ENCODE results near the gene SLC9A5.

The SLC9A5 gene

GRCh38 chr16:67223992-67224391 is 24.8 kb upstream of the SLC9A5 start:
- no peak overlapping the region for H3K9ac ChIP-seq (ENCODE audit: low read length)
- H3K4me2 ChIP-seq (ENCODE audit: low read length): no peak overlapping the region
- no peak overlapping the region for H3K27ac ChIP-seq (ENCODE audit: low read length)
- no peaks in the 10 kb centered on the region for H3K27me3 ChIP-seq (ENCODE audit: low read depth, low read length)
- peaks cover 12% of the 10 kb centered on the region for H3K36me3 ChIP-seq (replicated peaks; ENCODE audit: low read depth, low read length)
- TF ChIP-seq EZH2phosphoT487 (IDR thresholded peaks at IDR 0.05; ENCODE audit: low read depth) (no peak), CTCF (IDR thresholded peaks at IDR 0.05; ENCODE audit: low read depth, low read length) (no peak)
- H3K79me2 ChIP-seq (ENCODE audit: low read length): peaks cover 21% of the 10 kb centered on the region
- H3K4me1 ChIP-seq (ENCODE audit: low read length): peaks cover 13% of the 10 kb centered on the region
- H3K4me3 ChIP-seq (ENCODE audit: low read length): no peak overlapping the region
- no peak overlapping the region for H2AFZ ChIP-seq (ENCODE audit: low read depth, low read length)
- no peaks in the 10 kb centered on the region for H4K20me1 ChIP-seq (ENCODE audit: insufficient read depth, low read length)
- no peaks in the 10 kb centered on the region for H3K9me3 ChIP-seq (ENCODE audit: insufficient read depth, low read length)

GRCh38 chr16:67226295-67226803 is 22.4 kb upstream of the SLC9A5 start:
- Histone ChIP-seq H3K9me3 (ENCODE audit: insufficient read depth, low read length) (no peaks in the 10 kb centered on the region), H3K36me3 (replicated peaks; ENCODE audit: low read depth, low read length) (peaks cover 31% of the 10 kb centered on the region), H3K4me3 (ENCODE audit: low read length) (peak overlapping the region; percentile 86), H3K27ac (ENCODE audit: low read length) (peak overlapping the region; percentile 54), H3K4me2 (ENCODE audit: low read length) (peak overlapping the region; percentile 83), H3K9ac (ENCODE audit: low read length) (peak overlapping the region; percentile 88), H2AFZ (ENCODE audit: low read depth, low read length) (peak overlapping the region; percentile 69; the same call in 1 of the 2 replicates), H3K79me2 (ENCODE audit: low read length) (peaks cover 21% of the 10 kb centered on the region), H3K27me3 (ENCODE audit: low read depth, low read length) (no peaks in the 10 kb centered on the region), H4K20me1 (ENCODE audit: insufficient read depth, low read length) (no peaks in the 10 kb centered on the region), H3K4me1 (ENCODE audit: low read length) (peaks cover 13% of the 10 kb centered on the region)
- no peak for TF ChIP-seq EZH2phosphoT487 (IDR thresholded peaks at IDR 0.05; ENCODE audit: low read depth)
- no peak for TF ChIP-seq CTCF (IDR thresholded peaks at IDR 0.05; ENCODE audit: low read depth, low read length)

- peaks cover 37% of the 10 kb centered on the region for H3K36me3 ChIP-seq (replicated peaks; ENCODE audit: low read depth, low read length)
- peak within 1 kb of the TSS; percentile 83 for H3K4me2 ChIP-seq (ENCODE audit: low read length)
- peak within 1 kb of the TSS; percentile 88 for H3K9ac ChIP-seq (ENCODE audit: low read length)
- no peaks in the 10 kb centered on the region for H3K27me3 ChIP-seq (ENCODE audit: low read depth, low read length)
- peaks cover 13% of the 10 kb centered on the region for H3K4me1 ChIP-seq (ENCODE audit: low read length)
- H3K4me3 ChIP-seq (ENCODE audit: low read length): peak within 1 kb of the TSS; percentile 86
- peaks cover 21% of the 10 kb centered on the region for H3K79me2 ChIP-seq (ENCODE audit: low read length)
- H3K9me3 ChIP-seq (ENCODE audit: insufficient read depth, low read length): no peaks in the 10 kb centered on the region
- peak; percentile 32 for TF ChIP-seq CTCF (IDR thresholded peaks at IDR 0.05; ENCODE audit: low read depth, low read length)
- no peak for TF ChIP-seq EZH2phosphoT487 (IDR thresholded peaks at IDR 0.05; ENCODE audit: low read depth)
- no peaks in the 10 kb centered on the region for H4K20me1 ChIP-seq (ENCODE audit: insufficient read depth, low read length)
- H2AFZ ChIP-seq (ENCODE audit: low read depth, low read length): peak within 1 kb of the TSS; percentile 69; the same call in 1 of the 2 replicates
- H3K27ac ChIP-seq (ENCODE audit: low read length): peak within 1 kb of the TSS; percentile 63
Observed at GRCh38 chr16:67226804-67227566, 21.8 kb upstream of the SLC9A5 start, which contains the start of gene TMEM208. Gene TMEM208 (plus strand): TSS chr16:67227130. CDS start chr16:67227219, 89 bp downstream.

DNA sequence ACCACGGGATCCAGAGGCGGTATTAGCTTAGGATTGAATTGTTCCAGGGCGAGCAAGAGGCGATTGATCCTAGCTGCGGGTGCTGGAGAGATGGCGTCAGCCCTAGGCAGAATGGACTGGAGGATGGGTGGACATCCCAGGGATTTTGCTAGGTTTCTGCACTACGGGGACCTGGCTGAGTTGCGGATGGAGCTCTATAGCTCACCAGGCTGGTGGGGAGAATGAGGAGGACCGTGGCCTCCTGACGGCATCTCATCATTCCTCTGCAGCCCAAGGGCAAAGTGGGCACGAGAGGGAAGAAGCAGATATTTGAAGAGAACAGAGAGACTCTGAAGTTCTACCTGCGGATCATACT is 21.2 kb upstream of the SLC9A5 start:
- H3K9me3 ChIP-seq (ENCODE audit: insufficient read depth, low read length): no peaks in the 10 kb centered on the region
- no peaks in the 10 kb centered on the region for H4K20me1 ChIP-seq (ENCODE audit: insufficient read depth, low read length)
- H2AFZ ChIP-seq (ENCODE audit: low read depth, low read length): no peak overlapping the region
- H3K4me2 ChIP-seq (ENCODE audit: low read length): peak overlapping the region; percentile 80
- peaks cover 13% of the 10 kb centered on the region for H3K4me1 ChIP-seq (ENCODE audit: low read length)
- H3K9ac ChIP-seq (ENCODE audit: low read length): peak overlapping the region; percentile 86
- TF ChIP-seq CTCF (IDR thresholded peaks at IDR 0.05; ENCODE audit: low read depth, low read length): no peak
- no peak for TF ChIP-seq EZH2phosphoT487 (IDR thresholded peaks at IDR 0.05; ENCODE audit: low read depth)
- peak overlapping the region; percentile 63 for H3K27ac ChIP-seq (ENCODE audit: low read length)
- peak overlapping the region; percentile 86 for H3K4me3 ChIP-seq (ENCODE audit: low read length)
- peaks cover 21% of the 10 kb centered on the region for H3K79me2 ChIP-seq (ENCODE audit: low read length)
- peaks cover 40% of the 10 kb centered on the region for H3K36me3 ChIP-seq (replicated peaks; ENCODE audit: low read depth, low read length)
- H3K27me3 ChIP-seq (ENCODE audit: low read depth, low read length): no peaks in the 10 kb centered on the region
